Astrocyte (in vitro differentiated cells and primary cell): ENCODE results near the gene RALGPS1. TPM values are rescaled to one million over a fixed set of nuclear protein-coding genes. Genes with fewer than 3 reads are reported as not detected.

Experiments
- DNase-seq: peaks from one replicate; pipeline ENCODE4 v3.0.0-alpha.2; 2010; ENCODE audit warnings: low read depth
- FAIRE-seq: peaks from 2 replicates; lab custom pipeline; 2011; peaks lifted over from hg19 to GRCh38; lab: Jason Lieb, UNC
- H2AFZ ChIP-seq: 2 replicates; pipeline ENCODE4 v1.6.0; 2012; ENCODE audit warnings: low read depth, low read length, inconsistent platforms
- H3K27ac ChIP-seq: 2 replicates; pipeline ENCODE4 v1.5.1; 2011; ENCODE audit warnings: low read depth, low read length, inconsistent platforms
- H3K27me3 ChIP-seq: 2 replicates; pipeline ENCODE4 v1.6.0; 2011; ENCODE audit warnings: low read length, inconsistent platforms; ENCODE audit not compliant: insufficient read depth
- H3K36me3 ChIP-seq: 2 replicates; pipeline ENCODE4 v1.5.1; 2011; ENCODE audit warnings: low read length, inconsistent platforms; ENCODE audit not compliant: insufficient read depth
- H3K4me1 ChIP-seq: 2 replicates; pipeline ENCODE4 v1.5.1; 2011; ENCODE audit warnings: low read length, inconsistent platforms; ENCODE audit not compliant: insufficient read depth
- H3K4me2 ChIP-seq: 2 replicates; pipeline ENCODE4 v1.6.0; 2012; ENCODE audit warnings: low read length, inconsistent platforms
- H3K4me3 ChIP-seq: 2 replicates; pipeline ENCODE4 v1.5.1; 2011; ENCODE audit warnings: low read depth, mild to moderate bottlenecking, low read length, inconsistent platforms; ENCODE audit not compliant: insufficient read depth
- H3K79me2 ChIP-seq: 2 replicates; pipeline ENCODE4 v1.6.0; 2012; ENCODE audit warnings: mild to moderate bottlenecking, low read length, inconsistent platforms; ENCODE audit not compliant: insufficient read depth
- H3K9ac ChIP-seq: 2 replicates; pipeline ENCODE4 v1.6.0; 2012; ENCODE audit warnings: mild to moderate bottlenecking, low read length, inconsistent platforms
- H3K9me3 ChIP-seq: 2 replicates; pipeline ENCODE4 v1.5.1; 2012; ENCODE audit warnings: low read depth, mild to moderate bottlenecking, low read length, inconsistent platforms; ENCODE audit not compliant: insufficient read depth
- H4K20me1 ChIP-seq: 2 replicates; pipeline ENCODE4 v1.6.0; 2012; ENCODE audit warnings: low read length, inconsistent platforms; ENCODE audit not compliant: insufficient read depth
- H3K27ac Mint-ChIP-seq: one replicate; pipeline ENCODE4 v1.8.0; 2021; ENCODE audit warnings: mild to moderate bottlenecking, mixed read lengths; ENCODE audit not compliant: unreplicated experiment
- H3K27me3 Mint-ChIP-seq: one replicate; pipeline ENCODE4 v1.8.0; 2021; ENCODE audit warnings: low read depth, mixed read lengths; ENCODE audit not compliant: unreplicated experiment
- H3K36me3 Mint-ChIP-seq: one replicate; pipeline ENCODE4 v1.8.0; 2021; ENCODE audit warnings: low read depth, mixed read lengths; ENCODE audit not compliant: unreplicated experiment
- H3K4me1 Mint-ChIP-seq: one replicate; pipeline ENCODE4 v1.8.0; 2021; ENCODE audit warnings: low read depth, mixed read lengths; ENCODE audit not compliant: unreplicated experiment
- H3K4me3 Mint-ChIP-seq: one replicate; pipeline ENCODE4 v1.8.0; 2021; ENCODE audit warnings: mild to moderate bottlenecking, moderate library complexity, mixed read lengths; ENCODE audit not compliant: unreplicated experiment
- H3K9me3 Mint-ChIP-seq: one replicate; pipeline ENCODE4 v1.8.0; 2021; ENCODE audit warnings: mild to moderate bottlenecking, mixed read lengths; ENCODE audit not compliant: unreplicated experiment
- CTCF ChIP-seq: IDR thresholded peaks from 2 replicates; pipeline ENCODE4 v1.5.1; 2011; ENCODE audit warnings: low read depth, mild to moderate bottlenecking, inconsistent platforms, low read length, moderate library complexity; ENCODE audit not compliant: insufficient read depth
- EZH2 ChIP-seq: IDR thresholded peaks from 2 replicates; pipeline ENCODE4 v1.6.1; 2012; ENCODE audit warnings: mild to moderate bottlenecking, low read length, inconsistent platforms; ENCODE audit not compliant: insufficient read depth
- total RNA-seq: library from RNA; stranded (reverse); gene quantifications from 2 replicates; pipeline ENCODE4 v1.2.1, GENCODE V29; 2021

Gene RALGPS1
- total RNA-seq, 1 donor from 2014 or later = 2.8 TPM

GRCh38 chr9:127113191-127113972 lies 198.8 kb downstream of the RALGPS1 start:
- H3K27me3 Mint-ChIP-seq = peaks cover 2% of the 10 kb centered on the region
- peaks cover 6% of the 10 kb centered on the region for H4K20me1 ChIP-seq
- DNase-seq = no peak
- H3K4me3 Mint-ChIP-seq = no peak overlapping the region
- H3K4me1 ChIP-seq = peaks cover 2% of the 10 kb centered on the region
- no peaks in the 10 kb centered on the region for H3K9me3 Mint-ChIP-seq
- no peaks in the 10 kb centered on the region for H3K36me3 ChIP-seq
- H3K9ac ChIP-seq = no peak overlapping the region
- H3K27me3 ChIP-seq = no peaks in the 10 kb centered on the region
- H3K4me2 ChIP-seq = no peak overlapping the region
- peaks cover 11% of the 10 kb centered on the region for H3K36me3 Mint-ChIP-seq
- no peaks in the 10 kb centered on the region for H3K79me2 ChIP-seq
- no peak overlapping the region for H2AFZ ChIP-seq
- no peak for TF ChIP-seq EZH2
- TF ChIP-seq CTCF = no peak
- peaks cover 23% of the 10 kb centered on the region for H3K4me1 Mint-ChIP-seq
- H3K27ac ChIP-seq = no peak overlapping the region
- no peaks in the 10 kb centered on the region for H3K9me3 ChIP-seq
- no peak for FAIRE-seq
- H3K4me3 ChIP-seq = no peak overlapping the region
- H3K27ac Mint-ChIP-seq = no peak overlapping the region

DNA sequence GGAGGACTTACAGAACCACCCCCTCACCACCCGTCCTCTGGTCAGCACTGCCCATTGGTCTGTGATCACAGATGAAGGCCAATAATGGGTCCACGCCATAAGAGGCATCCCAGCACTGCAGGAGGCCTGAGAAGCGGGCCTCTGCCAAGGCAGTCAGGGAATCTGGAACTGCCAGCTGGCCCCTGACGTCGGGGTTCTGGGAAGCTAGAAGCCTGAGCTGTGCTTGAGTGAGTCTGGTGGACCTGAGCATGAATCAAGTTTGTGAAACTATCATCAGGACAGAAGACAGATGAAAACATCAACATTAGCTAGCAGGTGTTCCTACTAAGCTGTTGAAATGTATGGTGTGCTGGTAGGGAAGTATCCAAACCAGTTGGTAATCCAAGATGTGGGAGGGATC lies 200.0 kb downstream of the RALGPS1 start:
- H3K36me3 ChIP-seq = no peaks in the 10 kb centered on the region

More for the DNA sequence above, 200.0 kb downstream of the RALGPS1 start:
- peaks cover 28% of the 10 kb centered on the region for H3K4me1 Mint-ChIP-seq
- no peak overlapping the region for H3K9ac ChIP-seq
- DNase-seq = no peak
- no peaks in the 10 kb centered on the region for H3K79me2 ChIP-seq
- peaks cover 2% of the 10 kb centered on the region for H3K4me1 ChIP-seq
- no peaks in the 10 kb centered on the region for H3K9me3 Mint-ChIP-seq
- peaks cover 6% of the 10 kb centered on the region for H4K20me1 ChIP-seq
- H3K36me3 Mint-ChIP-seq = peaks cover 15% of the 10 kb centered on the region
- H3K27ac Mint-ChIP-seq = no peak overlapping the region
- no peak overlapping the region for H2AFZ ChIP-seq
- no peak for FAIRE-seq
- no peak overlapping the region for H3K4me3 Mint-ChIP-seq
- no peaks in the 10 kb centered on the region for H3K9me3 ChIP-seq
- H3K27me3 Mint-ChIP-seq = no peaks in the 10 kb centered on the region
- H3K4me2 ChIP-seq = no peak overlapping the region
- TF ChIP-seq EZH2 = no peak
- no peak for TF ChIP-seq CTCF
- no peak overlapping the region for H3K4me3 ChIP-seq
- H3K27ac ChIP-seq = no peak overlapping the region
- no peaks in the 10 kb centered on the region for H3K27me3 ChIP-seq
